Measurements from ENCODE around the gene HASPIN.

- TF ChIP-seq GATA2 (IDR thresholded peaks at IDR 0.05; ENCODE audit: low read depth, low read length) = no peak
- no peak for TF ChIP-seq GATA3 (IDR thresholded peaks at IDR 0.05; ENCODE audit: low read depth, low read length)
Observed at GRCh38 chr17:3693141-3693540, 30.6 kb upstream of the HASPIN start.
